ENCODE measurements around the gene PRDM11. TPM values are rescaled to one million over a fixed set of nuclear protein-coding genes. Genes with fewer than 3 reads are reported as not detected.

The PRDM11 gene
- total and polyA plus RNA-seq, 4 donors: 0.64 to 6.9 (median 2.8) TPM

- Histone ChIP-seq H3K4me1 (ENCODE audit: control insufficient read depth in 4 of 4, insufficient read depth in 4 of 4, low read length in 3 of 4) (no peaks in the 10 kb centered on the region), H3K36me3 (ENCODE audit: control insufficient read depth in 4 of 4, insufficient read depth in 3 of 4, low read depth in 1 of 4, low read length in 3 of 4) (peaks cover 0 to 4% (median 1%) of the 10 kb centered on the region in 4 donors), H3K4me3 (ENCODE audit: low read depth in 1 of 3, low read length in 3 of 3) (no peak overlapping the region), H3K9me3 (ENCODE audit: control insufficient read depth in 4 of 4, low read length in 3 of 4) (no peaks in the 10 kb centered on the region), H3K27ac (ENCODE audit: low read depth in 1 of 2, low read length in 2 of 2) (no peak overlapping the region), H3K27me3 (ENCODE audit: control insufficient read depth in 4 of 4, insufficient read depth in 4 of 4, low read length in 3 of 4) (no peaks in the 10 kb centered on the region), H3K9ac (ENCODE audit: low read depth in 1 of 2, low read length in 2 of 2) (no peak overlapping the region)
- DNase-seq (ENCODE audit: low spot score): no peak
- TF ChIP-seq SP1 (IDR thresholded peaks at IDR 0.05): no peak
- TF ChIP-seq HNF4A (conservative IDR thresholded peaks at IDR 0.05): no peak
- no peak for TF ChIP-seq YY1 (IDR thresholded peaks at IDR 0.05)
- no peak for TF ChIP-seq TAF1 (conservative IDR thresholded peaks at IDR 0.05)
- TF ChIP-seq FOXA1 (IDR thresholded peaks at IDR 0.05): no peak
- TF ChIP-seq GABPA (IDR thresholded peaks at IDR 0.05 in 1 of 2, conservative IDR thresholded peaks at IDR 0.05 in 1 of 2): no peak
- TF ChIP-seq REST (IDR thresholded peaks at IDR 0.05): no peak
- no peak for TF ChIP-seq ATF3 (IDR thresholded peaks at IDR 0.05)
- no peak for TF ChIP-seq NR2F2 (IDR thresholded peaks at IDR 0.05)
- TF ChIP-seq MAX (IDR thresholded peaks at IDR 0.05): no peak
- TF ChIP-seq RAD21 (IDR thresholded peaks at IDR 0.05): no peak
- no peak for TF ChIP-seq RXRA (IDR thresholded peaks at IDR 0.05)
- TF ChIP-seq FOXA2 (IDR thresholded peaks at IDR 0.05): no peak
- no peak for TF ChIP-seq JUND (IDR thresholded peaks at IDR 0.05)
- TF ChIP-seq CTCF (IDR thresholded peaks at IDR 0.05; ENCODE audit: low read depth, low read length, missing input control): no peak
- 95% methylated on average over 4 of the region's 4 CpGs for WGBS
These were observed 72.3 kb downstream of the PRDM11 start for GRCh38 chr11:45218705-45219104.

- Histone ChIP-seq H3K9ac (ENCODE audit: low read depth in 1 of 2, low read length in 2 of 2) (no peak overlapping the region), H3K9me3 (ENCODE audit: control insufficient read depth in 4 of 4, low read length in 3 of 4) (no peaks in the 10 kb centered on the region), H3K4me1 (ENCODE audit: control insufficient read depth in 4 of 4, insufficient read depth in 4 of 4, low read length in 3 of 4) (no peaks in the 10 kb centered on the region), H3K4me3 (ENCODE audit: low read depth in 1 of 3, low read length in 3 of 3) (no peak overlapping the region), H3K27ac (ENCODE audit: low read depth in 1 of 2, low read length in 2 of 2) (no peak overlapping the region), H3K27me3 (ENCODE audit: control insufficient read depth in 4 of 4, insufficient read depth in 4 of 4, low read length in 3 of 4) (no peaks in the 10 kb centered on the region), H3K36me3 (ENCODE audit: control insufficient read depth in 4 of 4, insufficient read depth in 3 of 4, low read depth in 1 of 4, low read length in 3 of 4) (peaks cover 0 to 4% (median 1%) of the 10 kb centered on the region in 4 donors)
- TF ChIP-seq FOXA1 (IDR thresholded peaks at IDR 0.05) (no peak), JUND (IDR thresholded peaks at IDR 0.05) (no peak), RAD21 (IDR thresholded peaks at IDR 0.05) (no peak), HNF4G (IDR thresholded peaks at IDR 0.05) (no peak), YY1 (IDR thresholded peaks at IDR 0.05) (no peak), HNF4A (conservative IDR thresholded peaks at IDR 0.05) (no peak), RXRA (IDR thresholded peaks at IDR 0.05) (no peak), FOXA2 (IDR thresholded peaks at IDR 0.05) (no peak), NR2F2 (IDR thresholded peaks at IDR 0.05) (no peak), TAF1 (conservative IDR thresholded peaks at IDR 0.05) (no peak), MAX (IDR thresholded peaks at IDR 0.05) (no peak)
- DNase-seq (ENCODE audit: low spot score): no peak
- 97% methylated on average over 18 of the region's 18 CpGs for WGBS
These were observed 73.0 kb downstream of the PRDM11 start for GRCh38 chr11:45219411-45219810.

Data from liver (tissue), 9 donors.